ENCODE data around the gene CTNNB1.
A peak's percentile ranks its signal among the peaks of the same experiment; 100 is the strongest.

CTNNB1 gene

GRCh38 chr3:41198950-41199865 is at the start of gene CTNNB1:
CTNNB1 (plus strand) TSS chr3:41199505; CDS start chr3:41224069, 24,564 bp downstream.
- peak within 1 kb of the TSS; percentile 55 for H3K4me3 ChIP-seq (ENCODE audit: control insufficient read depth, low read depth, low read length)
- peak; percentile 92 for DNase-seq (ENCODE audit: low read depth)
- no peak for TF ChIP-seq CTCF (conservative IDR thresholded peaks at IDR 0.05; ENCODE audit: control insufficient read depth, insufficient read depth, low read depth, low read length)

DNA sequence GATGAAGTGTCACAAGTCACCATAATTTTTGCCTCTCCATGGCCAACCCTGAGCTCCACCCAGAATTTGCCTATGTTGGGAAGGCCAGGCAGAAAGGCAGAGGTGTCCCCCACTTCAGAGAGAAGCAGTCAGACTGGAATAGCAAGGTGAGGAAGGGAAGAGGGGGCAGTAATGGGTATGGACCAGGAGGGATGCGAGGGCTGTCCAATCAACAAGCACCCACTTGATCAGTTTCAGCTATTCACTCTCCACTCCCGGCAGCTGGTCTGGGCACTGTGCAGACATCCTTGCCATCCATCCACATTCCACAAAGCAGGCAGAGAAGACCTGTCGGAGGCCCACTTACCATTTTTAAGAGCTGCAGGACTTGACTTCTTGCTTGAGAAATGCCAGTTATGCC is 43.5 kb upstream of the CTNNB1 start:
- no peak overlapping the region for H3K4me3 ChIP-seq (ENCODE audit: control insufficient read depth, low read depth, low read length)
- DNase-seq (ENCODE audit: low read depth): no peak
- TF ChIP-seq CTCF (conservative IDR thresholded peaks at IDR 0.05; ENCODE audit: control insufficient read depth, insufficient read depth, low read depth, low read length): no peak

GRCh38 chr3:41158947-41159346 is 40.4 kb upstream of the CTNNB1 start:
- H3K4me3 ChIP-seq (ENCODE audit: control insufficient read depth, low read depth, low read length): no peak overlapping the region
- no peak for TF ChIP-seq CTCF (conservative IDR thresholded peaks at IDR 0.05; ENCODE audit: control insufficient read depth, insufficient read depth, low read depth, low read length)
- DNase-seq (ENCODE audit: low read depth): no peak

GRCh38 chr3:41159588-41160189 is 39.6 kb upstream of the CTNNB1 start:
- no peak overlapping the region for H3K4me3 ChIP-seq (ENCODE audit: control insufficient read depth, low read depth, low read length)
- no peak for TF ChIP-seq CTCF (conservative IDR thresholded peaks at IDR 0.05; ENCODE audit: control insufficient read depth, insufficient read depth, low read depth, low read length)
- DNase-seq (ENCODE audit: low read depth): no peak

DNA sequence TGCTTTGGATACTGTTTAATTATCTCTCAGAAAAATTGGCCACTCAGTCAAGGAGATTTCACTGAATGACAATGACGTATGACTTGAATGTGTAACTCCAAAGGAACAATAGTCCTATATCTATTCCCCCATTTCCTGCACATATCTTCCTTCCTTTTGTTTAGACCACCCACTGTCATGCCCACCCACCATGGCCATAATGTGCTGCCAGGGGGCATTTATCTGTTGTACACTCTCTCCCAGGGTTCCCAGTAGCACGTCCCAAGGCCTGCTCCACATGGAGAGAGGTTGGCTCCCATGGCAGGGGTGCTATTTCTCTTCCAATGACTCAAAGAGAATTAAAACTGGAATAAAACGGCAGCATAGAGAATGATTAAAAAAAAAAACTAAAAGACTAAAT is 36.8 kb upstream of the CTNNB1 start:
- H3K4me3 ChIP-seq (ENCODE audit: control insufficient read depth, low read depth, low read length): no peak overlapping the region
- DNase-seq (ENCODE audit: low read depth): no peak
- no peak for TF ChIP-seq CTCF (conservative IDR thresholded peaks at IDR 0.05; ENCODE audit: control insufficient read depth, insufficient read depth, low read depth, low read length)

DNA sequence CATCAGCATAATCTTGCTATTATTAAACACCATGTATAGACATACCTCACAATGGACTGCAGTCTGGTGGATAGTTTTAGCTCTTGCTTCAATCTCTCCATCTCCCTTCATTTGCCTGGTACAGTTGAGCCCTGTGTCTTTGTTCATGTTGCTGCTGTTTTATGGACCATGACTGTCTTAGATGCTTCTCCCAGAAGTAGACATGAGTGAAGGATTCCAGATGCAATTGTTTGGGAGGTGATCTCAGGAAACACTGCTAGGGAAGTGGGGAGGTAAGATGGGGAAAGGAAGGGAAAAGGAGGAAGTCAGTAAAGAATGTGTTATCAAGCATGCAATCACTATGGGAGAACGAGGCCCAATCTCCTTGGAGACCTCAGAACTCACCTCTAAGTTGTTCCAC is 36.3 kb upstream of the CTNNB1 start:
- DNase-seq (ENCODE audit: low read depth): no peak
- TF ChIP-seq CTCF (conservative IDR thresholded peaks at IDR 0.05; ENCODE audit: control insufficient read depth, insufficient read depth, low read depth, low read length): no peak
- H3K4me3 ChIP-seq (ENCODE audit: control insufficient read depth, low read depth, low read length): no peak overlapping the region

Data from fibroblast of mammary gland (primary cell).